Progenitor cell of endocrine pancreas (in vitro differentiated cells): ENCODE data around the gene PRAMEF5. TPM values are rescaled to one million over a fixed set of nuclear protein-coding genes. Genes with fewer than 3 reads are reported as not detected.
"Not testable (repeated sequence)": the region's sequence is repeated elsewhere in the genome, so short reads cannot be mapped to it uniquely, and the experiment has no call there.

Experiments
- DNase-seq: peaks from one replicate; pipeline ENCODE4 v3.0.0; 2021; ENCODE audit warnings: low spot score; ENCODE audit not compliant: unreplicated experiment
- H3K27ac Mint-ChIP-seq: 2 replicates; pipeline ENCODE4 v1.8.0; 2021; ENCODE audit warnings: mild to moderate bottlenecking, moderate library complexity, mixed read lengths
- H3K27me3 Mint-ChIP-seq: 2 replicates; pipeline ENCODE4 v1.8.0; 2021; ENCODE audit warnings: mixed read lengths
- H3K36me3 Mint-ChIP-seq: 2 replicates; pipeline ENCODE4 v1.8.0; 2022; ENCODE audit warnings: mixed read lengths; ENCODE audit not compliant: insufficient read depth
- H3K4me1 Mint-ChIP-seq: 2 replicates; pipeline ENCODE4 v1.8.0; 2021; ENCODE audit warnings: low read depth, mixed read lengths
- H3K4me3 Mint-ChIP-seq: 2 replicates; pipeline ENCODE4 v1.8.0; 2021; ENCODE audit warnings: low read depth, mild to moderate bottlenecking, moderate library complexity, mixed read lengths
- H3K9me3 Mint-ChIP-seq: 2 replicates; pipeline ENCODE4 v1.8.0; 2021; ENCODE audit warnings: low read depth, mixed read lengths
- CTCF ChIP-seq: fragments of 200-600 bp; sonication (generic); IDR thresholded peaks from one replicate; pipeline ENCODE4 v1.5.0; 2021; ENCODE audit warnings: antibody characterized with exemption, mild to moderate bottlenecking; ENCODE audit not compliant: unreplicated experiment
- total RNA-seq: library from RNA; stranded (reverse); gene quantifications from 2 replicates; pipeline ENCODE4 v1.2.1, GENCODE V29; 2021

PRAMEF5 gene
- total RNA-seq, 1 donor from 2014 or later = not detected

- Mint-ChIP-seq H3K4me1 (no peaks in the 10 kb centered on the region), H3K36me3 (peaks cover 4% of the 10 kb centered on the region), H3K27ac (no peak overlapping the region), H3K4me3 (no peak overlapping the region), H3K9me3 (peaks cover 51% of the 10 kb centered on the region), H3K27me3 (no peaks in the 10 kb centered on the region)
- peak; percentile 0 for DNase-seq
- no peak for TF ChIP-seq CTCF
Observed at GRCh38 chr1:13228343-13228781, 25.6 kb upstream of the PRAMEF5 start.

- not testable (repeated sequence) for H3K27me3 Mint-ChIP-seq, H3K27ac Mint-ChIP-seq, H3K4me3 Mint-ChIP-seq, H3K4me1 Mint-ChIP-seq, H3K36me3 Mint-ChIP-seq
- peaks cover 54% of the 10 kb centered on the region for H3K9me3 Mint-ChIP-seq
- DNase-seq = peak; percentile 1
Observed at GRCh38 chr1:13230096-13230495, 23.9 kb upstream of the PRAMEF5 start.

- not testable (repeated sequence) for H3K36me3 Mint-ChIP-seq, H3K4me3 Mint-ChIP-seq, H3K27me3 Mint-ChIP-seq, H3K27ac Mint-ChIP-seq, H3K4me1 Mint-ChIP-seq
- H3K9me3 Mint-ChIP-seq = peaks cover 54% of the 10 kb centered on the region
- DNase-seq = peak; percentile 1
Observed at GRCh38 chr1:13230601-13231000, 23.4 kb upstream of the PRAMEF5 start.

GRCh38 chr1:13231061-13231750, 22.8 kb upstream of the PRAMEF5 start:
- H3K4me3 Mint-ChIP-seq, H3K4me1 Mint-ChIP-seq, H3K27me3 Mint-ChIP-seq, H3K27ac Mint-ChIP-seq, H3K36me3 Mint-ChIP-seq: not testable (repeated sequence)
- H3K9me3 Mint-ChIP-seq = peaks cover 50% of the 10 kb centered on the region
- peak; percentile 5 for DNase-seq

- peaks cover 46% of the 10 kb centered on the region for H3K9me3 Mint-ChIP-seq
- not testable (repeated sequence) for H3K4me3 Mint-ChIP-seq, H3K36me3 Mint-ChIP-seq, H3K27me3 Mint-ChIP-seq, H3K4me1 Mint-ChIP-seq, H3K27ac Mint-ChIP-seq
- DNase-seq = peak; percentile 5
Observed at GRCh38 chr1:13232056-13232455, 21.9 kb upstream of the PRAMEF5 start.

GRCh38 chr1:13234057-13234456, 19.9 kb upstream of the PRAMEF5 start:
- not testable (repeated sequence) for H3K27ac Mint-ChIP-seq, H3K4me3 Mint-ChIP-seq, H3K4me1 Mint-ChIP-seq, H3K27me3 Mint-ChIP-seq, H3K36me3 Mint-ChIP-seq
- peaks cover 36% of the 10 kb centered on the region for H3K9me3 Mint-ChIP-seq
- DNase-seq = peak; percentile 5

- not testable (repeated sequence) for H3K4me1 Mint-ChIP-seq, H3K36me3 Mint-ChIP-seq, H3K27ac Mint-ChIP-seq, DNase-seq, H3K4me3 Mint-ChIP-seq, H3K27me3 Mint-ChIP-seq
- peaks cover 34% of the 10 kb centered on the region for H3K9me3 Mint-ChIP-seq
Observed at GRCh38 chr1:13237572-13237971, 16.4 kb upstream of the PRAMEF5 start.

- peaks cover 26% of the 10 kb centered on the region for H3K9me3 Mint-ChIP-seq
- not testable (repeated sequence) for H3K36me3 Mint-ChIP-seq
Observed at GRCh38 chr1:13239633-13240032, 14.4 kb upstream of the PRAMEF5 start.

GRCh38 chr1:13243536-13244263, 10.3 kb upstream of the PRAMEF5 start:
- H3K27me3 Mint-ChIP-seq, H3K27ac Mint-ChIP-seq, H3K36me3 Mint-ChIP-seq, H3K4me1 Mint-ChIP-seq, H3K4me3 Mint-ChIP-seq: not testable (repeated sequence)
- peak; percentile 4 for DNase-seq
- H3K9me3 Mint-ChIP-seq = peaks cover 46% of the 10 kb centered on the region

More at GRCh38 chr1:13239633-13240032, 14.4 kb upstream of the PRAMEF5 start:
- H3K27me3 Mint-ChIP-seq, DNase-seq, H3K4me3 Mint-ChIP-seq, H3K4me1 Mint-ChIP-seq, H3K27ac Mint-ChIP-seq: not testable (repeated sequence)

GRCh38 chr1:13245841-13246553, 8.0 kb upstream of the PRAMEF5 start:
- not testable (repeated sequence) for H3K27ac Mint-ChIP-seq, H3K36me3 Mint-ChIP-seq, H3K4me3 Mint-ChIP-seq, H3K4me1 Mint-ChIP-seq, H3K27me3 Mint-ChIP-seq
- peak; percentile 6 for DNase-seq
- H3K9me3 Mint-ChIP-seq = peaks cover 36% of the 10 kb centered on the region

- not testable (repeated sequence) for H3K36me3 Mint-ChIP-seq, H3K4me1 Mint-ChIP-seq, H3K27me3 Mint-ChIP-seq, H3K27ac Mint-ChIP-seq, DNase-seq, H3K4me3 Mint-ChIP-seq
- H3K9me3 Mint-ChIP-seq = peaks cover 31% of the 10 kb centered on the region
Observed at GRCh38 chr1:13246554-13246871, 7.5 kb upstream of the PRAMEF5 start.

GRCh38 chr1:13247122-13247521, 6.9 kb upstream of the PRAMEF5 start:
- not testable (repeated sequence) for H3K27me3 Mint-ChIP-seq, H3K4me1 Mint-ChIP-seq, H3K36me3 Mint-ChIP-seq, H3K4me3 Mint-ChIP-seq, DNase-seq, H3K27ac Mint-ChIP-seq
- peaks cover 29% of the 10 kb centered on the region for H3K9me3 Mint-ChIP-seq
